ENCODE measurements around the gene CENPN.

Gene CENPN

DNA sequence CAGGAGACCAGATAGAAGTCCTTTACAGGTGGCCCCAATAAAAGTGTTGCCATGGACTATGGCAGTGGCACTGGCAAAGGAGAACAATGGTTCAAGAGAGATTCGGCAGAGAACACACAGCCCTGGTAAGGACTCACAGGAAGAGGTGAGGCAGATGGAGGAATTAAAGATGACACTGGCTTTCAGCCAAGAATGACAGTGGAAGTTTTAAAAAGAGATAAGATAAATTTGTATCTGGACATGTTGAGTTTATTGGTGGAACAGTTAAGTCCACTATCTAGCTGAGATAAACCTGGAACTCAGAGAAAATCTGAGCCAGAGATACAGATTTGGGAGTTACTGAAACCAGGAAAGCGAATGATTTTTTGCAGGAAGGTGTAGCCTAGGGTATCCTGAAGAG lies 20.5 kb upstream of the CENPN start:
- DNase-seq (ENCODE audit: low read depth), result no peak
- H3K4me3 ChIP-seq (ENCODE audit: low read depth, low read length), result no peak overlapping the region
- TF ChIP-seq POLR2A (IDR thresholded peaks at IDR 0.05; ENCODE audit: extremely low read depth, insufficient read length) (no peak), MYC (IDR thresholded peaks at IDR 0.05; ENCODE audit: low read depth, low read length) (no peak)
- TF ChIP-seq, protein P1, sequence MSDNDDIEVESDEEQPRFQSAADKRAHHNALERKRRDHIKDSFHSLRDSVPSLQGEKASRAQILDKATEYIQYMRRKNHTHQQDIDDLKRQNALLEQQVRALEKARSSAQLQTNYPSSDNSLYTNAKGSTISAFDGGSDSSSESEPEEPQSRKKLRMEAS (IDR thresholded peaks at IDR 0.05; ENCODE audit: low read depth, low read length), result no peak
- TF ChIP-seq, protein P2, sequence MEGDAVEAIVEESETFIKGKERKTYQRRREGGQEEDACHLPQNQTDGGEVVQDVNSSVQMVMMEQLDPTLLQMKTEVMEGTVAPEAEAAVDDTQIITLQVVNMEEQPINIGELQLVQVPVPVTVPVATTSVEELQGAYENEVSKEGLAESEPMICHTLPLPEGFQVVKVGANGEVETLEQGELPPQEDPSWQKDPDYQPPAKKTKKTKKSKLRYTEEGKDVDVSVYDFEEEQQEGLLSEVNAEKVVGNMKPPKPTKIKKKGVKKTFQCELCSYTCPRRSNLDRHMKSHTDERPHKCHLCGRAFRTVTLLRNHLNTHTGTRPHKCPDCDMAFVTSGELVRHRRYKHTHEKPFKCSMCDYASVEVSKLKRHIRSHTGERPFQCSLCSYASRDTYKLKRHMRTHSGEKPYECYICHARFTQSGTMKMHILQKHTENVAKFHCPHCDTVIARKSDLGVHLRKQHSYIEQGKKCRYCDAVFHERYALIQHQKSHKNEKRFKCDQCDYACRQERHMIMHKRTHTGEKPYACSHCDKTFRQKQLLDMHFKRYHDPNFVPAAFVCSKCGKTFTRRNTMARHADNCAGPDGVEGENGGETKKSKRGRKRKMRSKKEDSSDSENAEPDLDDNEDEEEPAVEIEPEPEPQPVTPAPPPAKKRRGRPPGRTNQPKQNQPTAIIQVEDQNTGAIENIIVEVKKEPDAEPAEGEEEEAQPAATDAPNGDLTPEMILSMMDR (IDR thresholded peaks at IDR 0.05; ENCODE audit: low read depth, low read length), result no peak

DNA sequence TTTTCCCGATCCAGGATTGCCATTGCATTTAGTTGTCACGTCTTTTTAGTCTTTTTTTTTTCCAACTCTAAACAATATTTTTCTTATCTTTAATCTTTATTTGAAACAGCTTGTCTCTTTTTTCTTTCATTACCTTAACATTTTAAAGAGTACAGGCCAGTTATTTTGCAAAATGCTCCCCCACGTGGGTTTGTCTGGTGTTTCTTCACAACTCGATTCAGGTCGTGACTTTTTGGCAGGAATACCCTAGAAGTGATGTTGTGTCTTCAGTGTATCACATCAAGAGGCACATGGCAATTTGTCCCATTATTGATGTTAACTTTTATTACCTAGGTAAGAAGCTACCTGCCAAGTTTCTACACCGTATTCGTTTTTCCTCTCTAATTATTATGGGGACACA lies 18.3 kb upstream of the CENPN start:
- DNase-seq (ENCODE audit: low read depth), result no peak
- TF ChIP-seq MYC (IDR thresholded peaks at IDR 0.05; ENCODE audit: low read depth, low read length) (no peak), POLR2A (IDR thresholded peaks at IDR 0.05; ENCODE audit: extremely low read depth, insufficient read length) (no peak)
- TF ChIP-seq, protein P2 (IDR thresholded peaks at IDR 0.05; ENCODE audit: low read depth, low read length), result no peak
- TF ChIP-seq, protein P1 (IDR thresholded peaks at IDR 0.05; ENCODE audit: low read depth, low read length), result no peak
- H3K4me3 ChIP-seq (ENCODE audit: low read depth, low read length), result no peak overlapping the region

DNA sequence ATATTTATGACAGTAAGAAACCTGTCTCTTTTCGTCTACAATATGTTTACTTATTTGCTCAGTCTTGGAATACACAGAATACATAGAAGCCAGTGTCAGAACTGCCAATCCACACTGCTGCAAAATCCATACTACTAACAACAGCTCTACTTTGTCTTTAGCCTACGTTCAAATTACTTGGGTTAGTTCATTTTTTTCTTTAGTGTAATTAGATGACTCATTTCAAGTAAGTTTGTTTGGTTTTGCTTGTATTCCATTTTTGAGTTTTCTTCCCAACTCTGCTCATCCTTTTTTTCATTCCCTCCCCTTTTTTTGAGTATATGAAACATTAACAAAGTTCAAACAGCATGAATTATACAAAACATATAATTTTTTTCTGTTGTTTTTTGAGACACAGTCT lies 17.2 kb upstream of the CENPN start:
- DNase-seq (ENCODE audit: low read depth), result no peak

DNA sequence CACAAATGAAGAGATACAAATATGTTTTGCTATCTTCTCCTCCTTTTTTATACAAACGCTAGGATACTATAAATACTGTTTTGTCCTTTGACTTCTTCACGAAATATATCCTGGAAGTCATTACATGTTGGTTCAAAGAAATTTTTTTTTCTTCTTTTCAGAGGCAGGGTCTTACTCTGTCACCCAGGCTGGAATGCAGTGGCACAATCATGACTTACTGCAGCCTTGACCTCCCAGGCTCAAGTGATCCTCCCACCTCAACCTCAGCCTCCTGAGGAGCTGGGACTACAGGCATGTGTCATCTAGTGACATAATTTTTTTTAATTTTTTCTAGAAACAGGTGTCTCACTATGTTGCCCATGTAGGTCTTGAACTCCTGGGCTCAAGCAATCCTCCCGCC lies 16.4 kb upstream of the CENPN start:
- no peak for DNase-seq (ENCODE audit: low read depth)
- TF ChIP-seq, protein P1 (IDR thresholded peaks at IDR 0.05; ENCODE audit: low read depth, low read length), result no peak
- TF ChIP-seq, protein P2 (IDR thresholded peaks at IDR 0.05; ENCODE audit: low read depth, low read length), result no peak
- TF ChIP-seq MYC (IDR thresholded peaks at IDR 0.05; ENCODE audit: low read depth, low read length) (no peak), POLR2A (IDR thresholded peaks at IDR 0.05; ENCODE audit: extremely low read depth, insufficient read length) (no peak)
- no peak overlapping the region for H3K4me3 ChIP-seq (ENCODE audit: low read depth, low read length)

More for the DNA sequence above, 17.2 kb upstream of the CENPN start:
- TF ChIP-seq, protein P1 (IDR thresholded peaks at IDR 0.05; ENCODE audit: low read depth, low read length), result no peak
- TF ChIP-seq, protein P2 (IDR thresholded peaks at IDR 0.05; ENCODE audit: low read depth, low read length), result no peak
- H3K4me3 ChIP-seq (ENCODE audit: low read depth, low read length), result no peak overlapping the region

DNA sequence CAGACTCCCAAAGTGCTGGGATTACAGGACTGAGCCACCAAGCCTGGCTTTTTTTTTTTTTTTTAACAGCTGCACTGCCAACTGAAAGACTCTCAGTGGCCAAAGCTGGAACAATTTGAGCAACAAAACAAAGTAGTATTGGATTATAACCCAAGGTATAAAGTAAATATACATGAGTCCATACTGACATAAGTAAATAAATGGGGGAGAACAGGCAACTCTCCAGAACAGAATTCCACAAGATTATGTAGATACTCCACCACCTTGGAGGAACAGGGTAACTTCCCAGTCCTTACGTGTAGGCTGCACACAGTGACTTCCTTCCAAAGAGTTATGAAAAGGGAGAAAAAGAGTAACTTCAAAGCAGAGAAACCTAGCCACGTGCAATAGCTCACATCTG lies 16.0 kb upstream of the CENPN start:
- H3K4me3 ChIP-seq (ENCODE audit: low read depth, low read length), result no peak overlapping the region
- no peak for TF ChIP-seq MYC (IDR thresholded peaks at IDR 0.05; ENCODE audit: low read depth, low read length)
- TF ChIP-seq, protein P2 (IDR thresholded peaks at IDR 0.05; ENCODE audit: low read depth, low read length), result no peak
- no peak for TF ChIP-seq POLR2A (IDR thresholded peaks at IDR 0.05; ENCODE audit: extremely low read depth, insufficient read length)
- TF ChIP-seq, protein P1 (IDR thresholded peaks at IDR 0.05; ENCODE audit: low read depth, low read length), result no peak
- DNase-seq (ENCODE audit: low read depth), result no peak

All from NB4 (cell line).